Smooth muscle cell (in vitro differentiated cells): ENCODE measurements around the gene SGSM2. TPM values are rescaled to one million over a fixed set of nuclear protein-coding genes. Genes with fewer than 3 reads are reported as not detected.

Experiments used
- DNase-seq: peaks from one replicate; lab custom pipeline; 2025; ENCODE audit not compliant: unreplicated experiment; lab: John Stamatoyannopoulos, UW
- H2AFZ ChIP-seq: fragments of 200-600 bp; sonication (generic); 2 replicates; pipeline ENCODE4 v1.6.0; 2016; ENCODE audit warnings: antibody characterized with exemption, low read depth, mild to moderate bottlenecking
- H3F3A ChIP-seq: fragments of 200-600 bp; sonication (generic); 2 replicates; pipeline ENCODE4 v1.6.0; 2017; ENCODE audit warnings: antibody characterized with exemption, low read depth
- H3K27ac ChIP-seq: fragments of 200-600 bp; sonication (generic); 2 replicates; pipeline ENCODE4 v1.5.1; 2016; ENCODE audit warnings: low read depth, mild to moderate bottlenecking
- H3K27me3 ChIP-seq: fragments of 200-600 bp; sonication (generic); 2 replicates; pipeline ENCODE4 v1.6.1; 2016; ENCODE audit warnings: low read depth, mild to moderate bottlenecking
- H3K36me3 ChIP-seq: fragments of 200-600 bp; sonication (generic); 2 replicates; pipeline ENCODE4 v1.5.1; 2016; ENCODE audit warnings: low read depth
- H3K4me1 ChIP-seq: fragments of 200-600 bp; sonication (generic); 2 replicates; pipeline ENCODE4 v1.5.1; 2016; ENCODE audit warnings: low read depth
- H3K4me2 ChIP-seq: fragments of 200-600 bp; sonication (generic); 2 replicates; pipeline ENCODE4 v1.6.0; 2016; ENCODE audit warnings: mild to moderate bottlenecking
- H3K4me3 ChIP-seq: fragments of 200-600 bp; sonication (generic); 2 replicates; pipeline ENCODE4 v1.5.1; 2016; ENCODE audit warnings: mild to moderate bottlenecking
- H3K79me2 ChIP-seq: fragments of 200-600 bp; sonication (generic); 2 replicates; pipeline ENCODE4 v1.6.0; 2016; ENCODE audit warnings: low read depth, mild to moderate bottlenecking
- H3K9ac ChIP-seq: fragments of 200-600 bp; sonication (generic); 2 replicates; pipeline ENCODE4 v1.6.0; 2016; ENCODE audit warnings: low read depth
- H3K9me3 ChIP-seq: fragments of 200-600 bp; sonication (generic); replicated peaks from 2 replicates; pipeline ENCODE4 v1.5.1; 2016; ENCODE audit warnings: low read depth
- H4K20me1 ChIP-seq: fragments of 200-600 bp; sonication (generic); 2 replicates; pipeline ENCODE4 v1.6.0; 2016; ENCODE audit warnings: low read depth
- WGBS: methylation state at CpG from one replicate; pipeline ENCODE4 v1.1.7; 2016; ENCODE audit warnings: low lambda C conversion rate; 5-methylcytosine and 5-hydroxymethylcytosine counted together
- polyA plus RNA-seq: library from polyadenylated mRNA; unstranded; fragments of >200 nt; fragmentation: Nextera tagmentation; extraction: Ambion mirVana; gene quantifications from 2 replicates; pipeline ENCODE4 v1.2.1, GENCODE V29; 2016
- total RNA-seq: library from RNA; depleted of rRNA; stranded (reverse); fragments of >200 nt; gene quantifications from 2 replicates; pipeline ENCODE4 v1.2.3, GENCODE V29; 2014
- TF ChIP-seq, protein P1 (sequence below): fragments of 200-600 bp; sonication (generic); IDR thresholded peaks from 2 replicates; pipeline ENCODE4 v1.5.1; 2017; ENCODE audit warnings: borderline replicate concordance, mild to moderate bottlenecking, antibody characterized with exemption; ENCODE audit not compliant: insufficient read depth, poor library complexity, severe bottlenecking

SGSM2 gene
- total and polyA plus RNA-seq, 2 experiments from 2014 or later, result 20.8 to 26.9 TPM

- Histone ChIP-seq H3K4me3 (no peak overlapping the region), H4K20me1 (peaks cover 58% of the 10 kb centered on the region), H3K36me3 (no peaks in the 10 kb centered on the region), H3K4me1 (peaks cover 15% of the 10 kb centered on the region), H3K9me3 (no peaks in the 10 kb centered on the region), H3K4me2 (no peak overlapping the region), H3K27me3 (no peaks in the 10 kb centered on the region), H2AFZ (no peak overlapping the region), H3K79me2 (peaks cover 48% of the 10 kb centered on the region), H3K9ac (no peak overlapping the region), H3F3A (peaks cover 25% of the 10 kb centered on the region), H3K27ac (no peak overlapping the region)
- TF ChIP-seq, protein P1, sequence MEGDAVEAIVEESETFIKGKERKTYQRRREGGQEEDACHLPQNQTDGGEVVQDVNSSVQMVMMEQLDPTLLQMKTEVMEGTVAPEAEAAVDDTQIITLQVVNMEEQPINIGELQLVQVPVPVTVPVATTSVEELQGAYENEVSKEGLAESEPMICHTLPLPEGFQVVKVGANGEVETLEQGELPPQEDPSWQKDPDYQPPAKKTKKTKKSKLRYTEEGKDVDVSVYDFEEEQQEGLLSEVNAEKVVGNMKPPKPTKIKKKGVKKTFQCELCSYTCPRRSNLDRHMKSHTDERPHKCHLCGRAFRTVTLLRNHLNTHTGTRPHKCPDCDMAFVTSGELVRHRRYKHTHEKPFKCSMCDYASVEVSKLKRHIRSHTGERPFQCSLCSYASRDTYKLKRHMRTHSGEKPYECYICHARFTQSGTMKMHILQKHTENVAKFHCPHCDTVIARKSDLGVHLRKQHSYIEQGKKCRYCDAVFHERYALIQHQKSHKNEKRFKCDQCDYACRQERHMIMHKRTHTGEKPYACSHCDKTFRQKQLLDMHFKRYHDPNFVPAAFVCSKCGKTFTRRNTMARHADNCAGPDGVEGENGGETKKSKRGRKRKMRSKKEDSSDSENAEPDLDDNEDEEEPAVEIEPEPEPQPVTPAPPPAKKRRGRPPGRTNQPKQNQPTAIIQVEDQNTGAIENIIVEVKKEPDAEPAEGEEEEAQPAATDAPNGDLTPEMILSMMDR, result no peak
- WGBS, result 95% methylated on average over 12 of the region's 12 CpGs
- no peak for DNase-seq
Measured at GRCh38 chr17:2390199-2390836, 53.0 kb downstream of the SGSM2 start.

GRCh38 chr17:2391597-2392251, 54.4 kb downstream of the SGSM2 start:
- no peaks in the 10 kb centered on the region for H3K36me3 ChIP-seq
- H3F3A ChIP-seq, result peaks cover 35% of the 10 kb centered on the region
- TF ChIP-seq, protein P1, result no peak
- H3K27me3 ChIP-seq, result no peaks in the 10 kb centered on the region
- 88% methylated on average over 18 of the region's 18 CpGs for WGBS
- peak overlapping the region; percentile 62 for H3K4me3 ChIP-seq
- H3K79me2 ChIP-seq, result peaks cover 54% of the 10 kb centered on the region
- H3K4me1 ChIP-seq, result peaks cover 23% of the 10 kb centered on the region
- no peaks in the 10 kb centered on the region for H3K9me3 ChIP-seq
- peak overlapping the region; percentile 59 for H3K9ac ChIP-seq
- no peak for DNase-seq
- H3K4me2 ChIP-seq, result peak overlapping the region; percentile 90
- peaks cover 65% of the 10 kb centered on the region for H4K20me1 ChIP-seq
- no peak overlapping the region for H2AFZ ChIP-seq
- H3K27ac ChIP-seq, result peak overlapping the region; percentile 90

DNA sequence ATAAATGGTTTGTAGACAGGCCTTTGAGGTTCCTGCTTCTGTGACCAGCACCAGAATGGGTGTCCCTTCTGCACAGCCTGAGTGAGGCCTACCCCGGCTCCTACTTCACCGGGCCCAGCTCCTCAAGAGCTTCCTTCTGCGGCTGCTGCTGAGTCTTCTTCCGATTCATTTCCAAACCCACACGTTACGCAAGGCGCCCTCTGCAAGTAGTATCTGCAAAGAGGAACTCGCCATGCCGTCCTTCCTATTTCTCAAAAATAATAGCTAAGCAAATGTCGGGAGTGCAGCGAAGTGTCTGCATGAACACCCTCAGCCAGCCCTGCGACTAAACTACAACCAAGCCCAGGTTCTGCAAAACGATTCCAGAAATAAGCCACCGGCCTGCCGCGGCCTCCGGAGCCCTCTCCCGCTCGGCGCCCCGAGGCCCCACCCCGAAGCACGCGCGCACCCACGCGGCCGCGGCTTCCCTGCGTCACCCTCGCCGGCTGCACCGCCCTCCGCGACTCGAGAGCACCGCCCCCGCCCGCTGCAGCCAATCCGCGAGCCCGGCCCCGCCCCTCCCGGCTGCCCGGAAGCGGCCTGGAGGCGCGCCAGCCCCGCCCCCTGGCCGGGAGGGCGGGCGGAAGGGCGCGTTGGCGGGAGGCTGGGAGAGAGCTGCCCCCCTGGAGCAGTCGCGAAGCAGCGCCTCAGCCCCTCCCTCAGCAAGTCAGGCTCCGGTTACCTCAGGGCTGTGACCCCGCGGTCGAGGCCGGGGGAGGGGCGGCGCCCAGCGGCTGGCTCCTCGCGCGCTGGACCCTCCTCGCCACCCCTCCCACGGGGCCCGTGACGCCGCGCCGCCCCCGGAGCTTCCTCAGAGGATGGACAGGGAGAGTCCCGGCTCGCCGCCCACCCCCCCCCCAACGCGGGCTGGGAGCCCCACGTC, 55.2 kb downstream of the SGSM2 start:
- H4K20me1 ChIP-seq, result peaks cover 61% of the 10 kb centered on the region
- peaks cover 40% of the 10 kb centered on the region for H3F3A ChIP-seq
- no peak overlapping the region for H2AFZ ChIP-seq
- DNase-seq, result peak; percentile 93
- no peaks in the 10 kb centered on the region for H3K9me3 ChIP-seq
- peak overlapping the region; percentile 84 for H3K4me3 ChIP-seq
- H3K79me2 ChIP-seq, result peaks cover 57% of the 10 kb centered on the region
- peaks cover 30% of the 10 kb centered on the region for H3K4me1 ChIP-seq
- peak overlapping the region; percentile 100 for H3K9ac ChIP-seq
- peak overlapping the region; percentile 100 for H3K27ac ChIP-seq
- 2% methylated on average over 30 of the region's 83 CpGs for WGBS
- no peaks in the 10 kb centered on the region for H3K36me3 ChIP-seq
- peak overlapping the region; percentile 100 for H3K4me2 ChIP-seq
- H3K27me3 ChIP-seq, result no peaks in the 10 kb centered on the region
- TF ChIP-seq, protein P1, result no peak
